Measurements from ENCODE around the gene RGL1. TPM values are rescaled to one million over a fixed set of nuclear protein-coding genes. Genes with fewer than 3 reads are reported as not detected.

The RGL1 gene
- 2.7 and 4.8 TPM in 2 replicates for total RNA-seq (2022)
- percentile 42 among the genes with signal in this experiment for Bru-seq, nascent RNA
- BruChase-seq, experiment 1, labeled RNA remaining after a 6-hour chase, result percentile 35 among the genes with signal in this experiment
- BruChase-seq, experiment 2, labeled RNA remaining after a 2-hour chase, result percentile 41 among the genes with signal in this experiment
- long read RNA-seq, partial matches to known transcripts, result 1 of 2 reads
- long read RNA-seq, other reads (novel, unspliced or antisense), result 1 of 2 reads

DNA sequence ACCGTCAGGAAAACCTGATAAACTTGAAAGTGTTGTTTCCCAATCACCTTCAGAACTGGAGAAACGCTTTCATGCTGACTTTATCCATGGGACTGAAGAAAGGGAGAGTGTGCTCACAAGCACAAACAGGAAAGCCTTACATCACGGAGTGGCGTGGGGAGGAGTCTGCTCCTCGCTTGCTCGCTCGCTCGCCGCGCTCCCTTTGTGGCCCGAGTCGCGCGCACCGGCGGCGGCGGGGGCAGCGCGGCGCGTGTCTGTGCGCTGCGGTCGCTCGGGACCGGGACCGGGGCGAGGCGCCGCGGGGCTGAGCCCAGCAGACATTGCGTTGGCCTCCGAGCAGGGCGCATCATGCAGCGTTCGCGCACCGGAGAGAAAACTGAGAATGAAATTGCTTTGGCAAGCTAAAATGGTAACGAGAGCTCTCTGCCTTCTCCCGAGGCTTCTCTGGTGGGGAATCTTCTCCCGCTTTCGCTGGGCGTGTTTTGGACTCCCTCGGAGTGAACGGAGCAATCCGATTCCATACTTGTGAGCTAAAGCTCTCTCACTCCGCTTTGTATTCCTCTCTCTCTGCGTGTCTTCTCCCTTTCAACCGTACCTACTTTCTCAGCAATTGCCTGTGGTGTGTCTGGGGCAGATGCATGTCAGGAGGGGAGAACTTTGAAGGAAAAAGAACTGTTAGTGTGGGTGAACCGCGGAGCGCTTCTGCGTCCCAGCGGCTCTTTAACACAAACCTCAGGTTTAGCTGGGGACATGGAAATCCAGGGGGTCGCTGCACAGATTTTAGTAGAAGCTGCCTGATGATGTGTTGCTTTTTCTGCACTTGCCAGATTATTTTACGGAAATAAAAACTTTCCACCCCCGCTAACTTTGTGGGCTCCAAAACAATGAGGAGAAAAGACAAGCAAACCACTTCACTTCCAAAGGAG, at the start of gene RGL1:
Gene RGL1 (plus strand): TSS at position 205 of the 926 bp plus-strand sequence. CDS start 178 bp downstream, at position 383.
- CTCF ChIA-PET, result interaction anchor here (0.5 kb wide), 1 partner anchor 92 kb away, joined by 4 read pairs; no protein-coding TSS in a partner anchor
- H3K36me3 Mint-ChIP-seq (ENCODE audit: insufficient read depth, unreplicated experiment), result peaks cover 19% of the 10 kb centered on the region
- TF ChIP-seq, protein P1, sequence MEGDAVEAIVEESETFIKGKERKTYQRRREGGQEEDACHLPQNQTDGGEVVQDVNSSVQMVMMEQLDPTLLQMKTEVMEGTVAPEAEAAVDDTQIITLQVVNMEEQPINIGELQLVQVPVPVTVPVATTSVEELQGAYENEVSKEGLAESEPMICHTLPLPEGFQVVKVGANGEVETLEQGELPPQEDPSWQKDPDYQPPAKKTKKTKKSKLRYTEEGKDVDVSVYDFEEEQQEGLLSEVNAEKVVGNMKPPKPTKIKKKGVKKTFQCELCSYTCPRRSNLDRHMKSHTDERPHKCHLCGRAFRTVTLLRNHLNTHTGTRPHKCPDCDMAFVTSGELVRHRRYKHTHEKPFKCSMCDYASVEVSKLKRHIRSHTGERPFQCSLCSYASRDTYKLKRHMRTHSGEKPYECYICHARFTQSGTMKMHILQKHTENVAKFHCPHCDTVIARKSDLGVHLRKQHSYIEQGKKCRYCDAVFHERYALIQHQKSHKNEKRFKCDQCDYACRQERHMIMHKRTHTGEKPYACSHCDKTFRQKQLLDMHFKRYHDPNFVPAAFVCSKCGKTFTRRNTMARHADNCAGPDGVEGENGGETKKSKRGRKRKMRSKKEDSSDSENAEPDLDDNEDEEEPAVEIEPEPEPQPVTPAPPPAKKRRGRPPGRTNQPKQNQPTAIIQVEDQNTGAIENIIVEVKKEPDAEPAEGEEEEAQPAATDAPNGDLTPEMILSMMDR (IDR thresholded peaks at IDR 0.05; ENCODE audit: unreplicated experiment), result no peak
- no peaks in the 10 kb centered on the region for H3K27me3 Mint-ChIP-seq (ENCODE audit: unreplicated experiment)
- BruUV-seq (replicated peaks), result TSS peak; percentile 62
- peaks cover 7% of the 10 kb centered on the region for H3K9me3 Mint-ChIP-seq (ENCODE audit: low read depth, unreplicated experiment)
- intact Hi-C loops (cut with micrococcal nuclease; ENCODE audit: unreplicated experiment), result loop anchor here (5.0 to 10.0 kb wide), 3 partner anchors 77 to 110 kb away; no protein-coding TSS in a partner anchor
- DNase-seq, result peak; percentile 64
- peak within 1 kb of the TSS; percentile 32 for H3K27ac Mint-ChIP-seq (ENCODE audit: unreplicated experiment)
- peak within 1 kb of the TSS; percentile 83 for H3K4me3 Mint-ChIP-seq (ENCODE audit: low read depth, unreplicated experiment)
- H3K4me1 Mint-ChIP-seq (ENCODE audit: low read depth, unreplicated experiment), result no peaks in the 10 kb centered on the region

DNA sequence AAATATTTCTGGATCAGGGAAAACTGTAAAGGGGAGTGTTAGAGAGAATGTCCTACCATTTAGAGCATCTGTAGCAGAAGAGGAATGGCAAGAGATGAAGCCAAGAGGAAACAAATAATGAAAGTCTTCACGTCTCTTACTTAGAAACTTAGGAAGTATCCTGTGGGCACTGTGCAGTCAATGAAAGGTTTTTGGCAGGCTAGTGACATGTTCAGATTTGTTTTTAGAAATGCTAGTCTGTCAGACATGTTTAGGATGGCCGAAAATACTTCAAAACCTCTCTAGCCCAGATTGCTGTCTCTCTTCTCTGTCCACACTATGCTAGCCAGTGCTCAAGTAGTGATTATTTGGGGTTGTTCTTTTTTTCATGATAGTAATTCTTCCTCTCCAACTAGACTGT, 48.6 kb upstream of the RGL1 start:
- peaks cover 8% of the 10 kb centered on the region for H3K4me1 Mint-ChIP-seq (ENCODE audit: low read depth, unreplicated experiment)
- no peak overlapping the region for H3K4me3 Mint-ChIP-seq (ENCODE audit: low read depth, unreplicated experiment)
- CTCF ChIA-PET, result interaction anchor here (0.6 to 0.9 kb wide), 2 partner anchors 159 to 673 kb away, joined by 3 to 5 read pairs; no protein-coding TSS in a partner anchor
- intact Hi-C loops (cut with micrococcal nuclease; ENCODE audit: unreplicated experiment), result no loop called here
- H3K27ac Mint-ChIP-seq (ENCODE audit: unreplicated experiment), result no peak overlapping the region
- no peaks in the 10 kb centered on the region for H3K36me3 Mint-ChIP-seq (ENCODE audit: insufficient read depth, unreplicated experiment)
- H3K27me3 Mint-ChIP-seq (ENCODE audit: unreplicated experiment), result no peaks in the 10 kb centered on the region
- no TSS peak for BruUV-seq (replicated peaks)
- peaks cover 3% of the 10 kb centered on the region for H3K9me3 Mint-ChIP-seq (ENCODE audit: low read depth, unreplicated experiment)
- TF ChIP-seq, protein P1 (IDR thresholded peaks at IDR 0.05; ENCODE audit: unreplicated experiment), result no peak
- no peak for DNase-seq

DNA sequence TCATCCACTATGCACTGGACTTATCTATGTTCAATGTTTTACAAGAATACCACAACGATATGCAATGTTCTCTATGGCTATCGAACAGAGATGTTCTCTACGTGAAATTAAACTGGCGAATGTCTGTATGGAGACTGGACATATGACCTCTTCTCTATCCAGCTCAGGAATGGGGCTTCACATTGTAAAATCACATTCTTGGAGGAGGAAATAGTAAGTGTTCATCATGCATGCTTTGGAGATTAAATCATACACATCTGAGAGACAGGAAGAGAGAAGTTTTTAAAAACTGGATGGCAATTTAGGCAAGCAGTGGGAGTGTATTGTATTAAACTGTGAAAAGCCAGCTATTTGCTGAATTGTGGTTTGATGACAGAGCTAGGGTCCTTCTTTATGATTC, 47.9 kb upstream of the RGL1 start:
- H3K27ac Mint-ChIP-seq (ENCODE audit: unreplicated experiment), result no peak overlapping the region
- no peak overlapping the region for H3K4me3 Mint-ChIP-seq (ENCODE audit: low read depth, unreplicated experiment)
- no peaks in the 10 kb centered on the region for H3K36me3 Mint-ChIP-seq (ENCODE audit: insufficient read depth, unreplicated experiment)
- H3K27me3 Mint-ChIP-seq (ENCODE audit: unreplicated experiment), result no peaks in the 10 kb centered on the region
- TF ChIP-seq, protein P1 (IDR thresholded peaks at IDR 0.05; ENCODE audit: unreplicated experiment), result no peak
- CTCF ChIA-PET, result interaction anchor here (0.6 to 0.9 kb wide), 2 partner anchors 159 to 673 kb away, joined by 3 to 5 read pairs; no protein-coding TSS in a partner anchor
- no peak for DNase-seq
- peaks cover 3% of the 10 kb centered on the region for H3K9me3 Mint-ChIP-seq (ENCODE audit: low read depth, unreplicated experiment)
- peaks cover 8% of the 10 kb centered on the region for H3K4me1 Mint-ChIP-seq (ENCODE audit: low read depth, unreplicated experiment)
- no TSS peak for BruUV-seq (replicated peaks)
- intact Hi-C loops (cut with micrococcal nuclease; ENCODE audit: unreplicated experiment), result no loop called here

DNA sequence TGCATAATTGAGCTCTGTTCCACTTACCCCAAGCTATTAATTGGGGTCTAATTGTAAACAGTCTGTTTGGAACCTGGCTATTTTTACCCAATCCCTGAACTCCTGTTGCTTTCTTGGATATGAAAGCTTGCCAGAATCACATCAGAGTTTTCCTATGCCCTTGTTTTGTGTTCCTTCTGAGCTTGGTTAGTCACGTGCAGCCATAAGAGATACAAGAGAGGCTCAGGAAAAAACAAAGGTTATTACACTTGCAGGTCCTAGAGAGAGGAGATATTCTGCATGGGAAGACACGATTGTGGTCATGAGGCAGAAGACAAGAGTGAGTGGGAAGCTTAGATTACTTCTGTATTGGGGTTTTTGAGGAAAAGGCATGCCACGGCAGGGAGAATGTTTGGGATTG, 46.0 kb upstream of the RGL1 start:
- TF ChIP-seq, protein P1 (IDR thresholded peaks at IDR 0.05; ENCODE audit: unreplicated experiment), result no peak
- Mint-ChIP-seq H3K36me3 (ENCODE audit: insufficient read depth, unreplicated experiment) (no peaks in the 10 kb centered on the region), H3K9me3 (ENCODE audit: low read depth, unreplicated experiment) (peaks cover 2% of the 10 kb centered on the region), H3K4me3 (ENCODE audit: low read depth, unreplicated experiment) (no peak overlapping the region), H3K4me1 (ENCODE audit: low read depth, unreplicated experiment) (peaks cover 8% of the 10 kb centered on the region), H3K27me3 (ENCODE audit: unreplicated experiment) (no peaks in the 10 kb centered on the region), H3K27ac (ENCODE audit: unreplicated experiment) (no peak overlapping the region)
- no TSS peak for BruUV-seq (replicated peaks)
- CTCF ChIA-PET, result interaction anchor here (1.2 kb wide), 1 partner anchor 64 kb away, joined by 3 read pairs; no protein-coding TSS in a partner anchor
- DNase-seq, result no peak
- intact Hi-C loops (cut with micrococcal nuclease; ENCODE audit: unreplicated experiment), result no loop called here
